Stimulated activated CD8-positive, alpha-beta memory T cell treated with anti-CD3 and anti-CD28 coated beads, Interleukin-7, amount 100 ng/mL, for 24 hours (primary cell): ENCODE measurements around the gene ADTRP.
A peak's percentile ranks its signal among the peaks of the same experiment; 100 is the strongest.

Source experiments
- DNase-seq: peaks from one replicate; pipeline ENCODE4 v3.0.0-alpha.2; 2020; ENCODE audit warnings: low read depth

The ADTRP gene

GRCh38 chr6:11755725-11756124 is 22.9 kb downstream of the ADTRP start:
- DNase-seq = no peak

DNA sequence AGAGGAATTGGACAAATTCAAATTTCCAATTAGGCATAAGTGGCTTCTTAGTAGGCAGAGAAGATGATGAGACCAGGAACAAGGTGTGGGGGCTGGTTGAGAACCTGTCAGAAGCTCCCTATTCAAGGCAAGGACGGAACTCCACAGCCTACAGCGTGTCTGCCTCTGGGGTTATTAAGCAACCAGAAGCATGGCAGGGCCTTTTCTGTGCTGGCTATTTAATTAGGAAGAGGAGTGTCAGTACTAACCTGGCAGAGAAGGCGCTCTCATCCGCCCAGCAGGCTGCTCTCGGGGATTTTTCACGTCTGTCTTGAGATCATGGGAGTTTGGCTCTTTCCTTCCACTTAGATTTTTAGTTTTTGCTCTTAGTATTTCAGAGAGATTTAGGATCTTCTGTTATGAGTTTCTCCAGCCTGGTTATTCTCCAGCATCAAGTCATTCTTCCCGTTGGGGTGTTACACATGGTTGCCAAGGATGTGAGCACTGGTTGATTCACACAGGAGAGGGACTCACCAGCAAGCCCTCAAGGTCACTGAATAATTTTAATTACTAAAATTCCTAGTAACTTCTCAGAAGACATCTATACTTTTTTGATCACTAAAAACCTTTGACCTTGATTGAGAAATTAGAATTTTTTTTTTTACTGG is 23.9 kb downstream of the ADTRP start:
- no peak for DNase-seq

DNA sequence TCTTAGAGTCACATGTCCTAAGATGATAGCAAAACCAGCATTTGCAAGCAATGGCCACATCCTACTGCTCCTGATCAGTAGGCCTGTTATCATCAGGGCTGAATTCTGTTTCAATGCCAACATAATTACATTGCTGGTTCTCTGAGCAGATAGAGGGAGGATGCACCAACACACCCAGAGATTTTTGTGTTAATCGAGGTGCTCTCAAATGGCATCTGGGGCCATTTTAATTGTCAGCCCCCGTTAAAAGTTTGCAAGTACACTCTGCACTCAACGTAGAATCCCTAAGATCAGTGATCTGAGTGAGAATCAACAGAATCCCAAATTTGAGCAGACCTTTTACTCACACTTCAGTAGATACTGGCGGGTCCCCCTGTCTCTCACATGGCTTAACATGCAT is 24.8 kb downstream of the ADTRP start:
- no peak for DNase-seq

DNA sequence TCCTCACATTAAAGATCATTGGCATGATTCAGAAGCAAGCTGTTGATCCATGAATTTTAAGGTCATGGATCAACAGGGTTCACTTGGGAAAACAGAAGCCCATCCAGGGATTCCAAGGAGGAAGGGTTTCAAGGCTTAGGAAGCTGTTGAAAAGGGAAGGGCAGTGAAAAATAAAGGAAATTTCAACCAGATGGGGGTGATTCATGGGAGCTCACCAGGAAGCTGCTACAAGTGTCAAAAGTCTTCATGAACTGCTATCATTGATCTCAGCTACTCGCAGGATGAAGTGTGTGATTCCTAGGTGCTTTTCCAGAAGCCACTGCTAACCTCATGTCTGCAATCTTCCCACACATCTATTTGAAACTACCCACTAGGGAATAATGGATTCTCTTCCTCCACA is 26.2 kb downstream of the ADTRP start:
- DNase-seq = no peak

- no peak for DNase-seq
These were observed 27.9 kb downstream of the ADTRP start for GRCh38 chr6:11750682-11751081.

- DNase-seq = no peak
These were observed 29.9 kb downstream of the ADTRP start for GRCh38 chr6:11748591-11749210.

GRCh38 chr6:11747021-11747420 is 31.6 kb downstream of the ADTRP start:
- no peak for DNase-seq

DNA sequence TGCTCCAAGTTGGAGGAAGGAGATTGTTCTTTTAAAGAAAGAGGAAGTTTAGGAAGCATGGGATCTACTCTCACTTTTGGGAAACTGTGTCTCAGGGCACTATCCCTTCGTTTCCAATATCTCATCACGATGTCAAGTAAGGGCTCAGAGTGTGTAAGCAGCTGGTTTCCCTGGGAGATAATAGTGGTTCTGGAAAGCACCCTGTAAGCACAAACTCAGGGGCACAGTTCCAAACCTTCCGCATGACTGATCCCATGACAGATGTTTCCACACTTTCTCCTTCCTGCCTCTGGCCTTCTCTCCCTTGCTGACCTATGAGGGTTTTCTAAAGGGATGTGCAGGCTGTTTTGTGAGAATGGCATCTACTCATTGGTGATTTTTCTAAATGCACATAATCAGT is 33.9 kb downstream of the ADTRP start:
- no peak for DNase-seq

GRCh38 chr6:11744101-11744500 is 34.5 kb downstream of the ADTRP start:
- DNase-seq = no peak

- no peak for DNase-seq
These were observed 37.7 kb downstream of the ADTRP start for GRCh38 chr6:11740875-11741274.

- no peak for DNase-seq
These were observed 39.8 kb downstream of the ADTRP start for GRCh38 chr6:11738661-11739375.

- DNase-seq = no peak
These were observed 40.4 kb downstream of the ADTRP start for GRCh38 chr6:11738234-11738633.

- DNase-seq = no peak
These were observed 42.0 kb downstream of the ADTRP start for GRCh38 chr6:11736601-11737000.

- no peak for DNase-seq
These were observed 43.6 kb downstream of the ADTRP start for GRCh38 chr6:11734861-11735613.

GRCh38 chr6:11732036-11732631 is 46.5 kb downstream of the ADTRP start:
- DNase-seq = peak; percentile 25

- no peak for DNase-seq
These were observed 47.2 kb downstream of the ADTRP start for GRCh38 chr6:11731423-11731822.

- DNase-seq = no peak
These were observed 48.0 kb downstream of the ADTRP start for GRCh38 chr6:11730641-11731040.

- DNase-seq = no peak
These were observed 49.5 kb downstream of the ADTRP start for GRCh38 chr6:11729076-11729475.

DNA sequence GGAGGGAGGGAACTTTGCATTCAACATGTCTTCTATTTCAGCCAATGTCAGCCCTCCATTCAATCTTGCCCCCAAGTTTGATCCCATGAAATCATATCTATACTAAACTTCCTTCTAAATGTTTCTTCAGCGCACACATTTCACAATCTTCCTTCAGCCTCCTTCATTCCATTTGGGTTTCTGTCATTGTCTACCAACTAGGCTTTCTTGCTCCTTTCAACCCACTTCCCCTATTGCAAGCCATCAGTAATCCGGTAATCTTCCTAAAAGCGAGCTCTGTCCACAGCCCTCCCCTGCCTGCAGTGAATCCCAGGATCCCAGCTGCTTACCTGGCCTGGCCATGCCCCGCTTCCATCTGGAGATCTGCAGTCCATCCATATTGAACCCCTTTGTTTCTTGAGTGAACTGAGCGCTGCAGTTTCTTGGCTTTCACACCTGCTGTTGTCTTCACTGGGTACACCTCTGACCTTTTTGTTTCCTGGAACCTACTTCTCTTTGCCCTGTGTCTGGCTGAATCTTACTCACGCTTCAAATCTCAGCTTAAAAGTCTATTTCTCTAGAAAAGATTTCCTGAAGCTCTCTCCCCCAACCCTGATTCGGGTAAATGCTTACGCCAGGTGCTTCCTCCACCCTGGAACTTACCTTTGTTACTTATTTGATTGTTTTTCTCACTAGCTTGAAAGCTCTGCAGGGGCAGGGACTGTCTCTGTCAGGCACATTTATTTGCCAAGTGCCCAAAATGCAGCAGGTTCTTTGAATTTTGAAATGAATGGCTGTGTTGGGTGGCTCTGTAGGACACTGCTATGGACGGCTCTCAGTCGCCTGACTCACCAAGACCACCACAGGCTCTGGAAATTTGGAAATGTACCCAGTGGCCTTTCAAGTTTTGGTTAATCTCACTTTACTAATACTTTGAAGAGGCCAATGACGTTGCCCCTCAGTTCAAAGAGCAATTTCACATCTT is 50.3 kb downstream of the ADTRP start:
- no peak for DNase-seq

GRCh38 chr6:11727346-11727997 is 51.1 kb downstream of the ADTRP start:
- DNase-seq = no peak

DNA sequence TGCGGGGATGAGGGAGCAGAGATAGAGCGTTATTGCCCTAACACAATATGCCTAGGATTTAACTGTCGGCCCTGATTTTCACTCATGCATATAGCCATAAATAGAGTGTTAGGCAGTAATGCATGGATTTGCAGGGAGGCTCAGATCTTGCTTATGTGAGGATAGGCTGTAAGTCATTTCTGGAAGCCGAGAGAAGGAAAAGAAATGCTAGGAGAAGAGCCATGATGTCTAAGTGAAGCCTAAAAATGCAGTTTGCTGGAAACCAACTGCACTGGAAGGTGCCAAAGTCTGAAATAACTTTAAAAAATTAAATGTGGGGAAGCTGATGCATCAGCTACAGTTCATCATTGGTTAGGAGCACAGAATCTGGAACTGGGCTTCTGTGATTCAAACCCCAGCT is 54.3 kb downstream of the ADTRP start:
- no peak for DNase-seq
